ENCODE results near the gene CYP4F22.
"Not testable (repeated sequence)": the region's sequence is repeated elsewhere in the genome, so short reads cannot be mapped to it uniquely, and the experiment has no call there.

The CYP4F22 gene

GRCh38 chr19:15589760-15590451 is 81.6 kb downstream of the CYP4F22 start:
- no peak overlapping the region for H3K4me3 ChIP-seq (ENCODE audit: low read depth, low read length)
- DNase-seq (ENCODE audit: low read depth) = no peak
- TF ChIP-seq CTCF (IDR thresholded peaks at IDR 0.05; ENCODE audit: low read depth, low read length, missing control alignments) = no peak

GRCh38 chr19:15591796-15592195 is 83.5 kb downstream of the CYP4F22 start:
- no peak overlapping the region for H3K4me3 ChIP-seq (ENCODE audit: low read depth, low read length)
- no peak for DNase-seq (ENCODE audit: low read depth)
- TF ChIP-seq CTCF (IDR thresholded peaks at IDR 0.05; ENCODE audit: low read depth, low read length, missing control alignments) = no peak

- not testable (repeated sequence) for H3K4me3 ChIP-seq (ENCODE audit: low read depth, low read length); DNase-seq (ENCODE audit: low read depth)
Observed at GRCh38 chr19:15592506-15592905, 84.2 kb downstream of the CYP4F22 start.

GRCh38 chr19:15593766-15594165 is 85.4 kb downstream of the CYP4F22 start:
- H3K4me3 ChIP-seq (ENCODE audit: low read depth, low read length); DNase-seq (ENCODE audit: low read depth): not testable (repeated sequence)

GRCh38 chr19:15595069-15595468 is 86.7 kb downstream of the CYP4F22 start:
- no peak for TF ChIP-seq CTCF (IDR thresholded peaks at IDR 0.05; ENCODE audit: low read depth, low read length, missing control alignments)
- H3K4me3 ChIP-seq (ENCODE audit: low read depth, low read length) = no peak overlapping the region
- DNase-seq (ENCODE audit: low read depth) = no peak

Data from GM12864 (cell line).